Glutamatergic neuron (in vitro differentiated cells): Measurements from ENCODE around the gene KRTAP20-3. TPM values are rescaled to one million over a fixed set of nuclear protein-coding genes. Genes with fewer than 3 reads are reported as not detected.

Experiments
- DNase-seq: peaks from one replicate; pipeline ENCODE4 v3.0.0; 2022
- H3K27ac Mint-ChIP-seq: one replicate; pipeline ENCODE4 v1.8.0; 2020; ENCODE audit warnings: mild to moderate bottlenecking, mixed read lengths, inconsistent platforms; ENCODE audit not compliant: unreplicated experiment
- H3K27me3 Mint-ChIP-seq: one replicate; pipeline ENCODE4 v1.8.0; 2020; ENCODE audit warnings: mild to moderate bottlenecking, moderate library complexity, mixed read lengths, inconsistent platforms; ENCODE audit not compliant: unreplicated experiment
- H3K36me3 Mint-ChIP-seq: one replicate; pipeline ENCODE4 v1.8.0; 2020; ENCODE audit warnings: mild to moderate bottlenecking, mixed read lengths, inconsistent platforms; ENCODE audit not compliant: unreplicated experiment
- H3K4me1 Mint-ChIP-seq: one replicate; pipeline ENCODE4 v1.8.0; 2020; ENCODE audit warnings: mild to moderate bottlenecking, low read depth, mixed read lengths, inconsistent platforms; ENCODE audit not compliant: unreplicated experiment
- H3K4me3 Mint-ChIP-seq: one replicate; pipeline ENCODE4 v1.8.0; 2020; ENCODE audit warnings: mild to moderate bottlenecking, mixed read lengths, inconsistent platforms; ENCODE audit not compliant: unreplicated experiment
- H3K9me3 Mint-ChIP-seq: one replicate; pipeline ENCODE4 v1.8.0; 2020; ENCODE audit warnings: mild to moderate bottlenecking, moderate library complexity, mixed read lengths, inconsistent platforms; ENCODE audit not compliant: unreplicated experiment
- CTCF ChIP-seq: fragments of 200-600 bp; sonication (generic); IDR thresholded peaks from one replicate; pipeline ENCODE4 v1.5.0; 2021; ENCODE audit not compliant: partially characterized antibody, unreplicated experiment
- total RNA-seq: library from RNA; stranded (reverse); fragmentation: NEBNext Ultra II Directional; extraction: Animal tissue kit (Norgen Biotek cat#: 25700); gene quantifications from one replicate; pipeline ENCODE4 v1.2.1, GENCODE V29; 2021; ENCODE audit not compliant: unreplicated experiment

KRTAP20-3 gene
- total RNA-seq, 1 donor from 2014 or later: not detected

- H3K27ac Mint-ChIP-seq: no peak within 1 kb of the TSS
- no peak for TF ChIP-seq CTCF
These were observed 28.8 kb upstream of the KRTAP20-3 start, which contains the start of gene KRTAP6-1 for GRCh38 chr21:30613836-30614235. Gene KRTAP6-1 (minus strand): TSS chr21:30613930. CDS start chr21:30613904, 26 bp downstream.

GRCh38 chr21:30615199-30615598 is 27.5 kb upstream of the KRTAP20-3 start:
- H3K27ac Mint-ChIP-seq: no peak overlapping the region
- no peaks in the 10 kb centered on the region for H3K36me3 Mint-ChIP-seq
- H3K4me3 Mint-ChIP-seq: no peak overlapping the region
- TF ChIP-seq CTCF: no peak
- no peaks in the 10 kb centered on the region for H3K4me1 Mint-ChIP-seq
- H3K27me3 Mint-ChIP-seq: no peaks in the 10 kb centered on the region
- no peak for DNase-seq
- no peaks in the 10 kb centered on the region for H3K9me3 Mint-ChIP-seq

More at GRCh38 chr21:30613836-30614235, 28.8 kb upstream of the KRTAP20-3 start, which contains the start of gene KRTAP6-1:
- no peak within 1 kb of the TSS for H3K4me3 Mint-ChIP-seq
- H3K27me3 Mint-ChIP-seq: no peaks in the 10 kb centered on the region
- no peaks in the 10 kb centered on the region for H3K4me1 Mint-ChIP-seq
- DNase-seq: no peak
- H3K9me3 Mint-ChIP-seq: no peaks in the 10 kb centered on the region
- no peaks in the 10 kb centered on the region for H3K36me3 Mint-ChIP-seq

- Mint-ChIP-seq H3K36me3 (no peaks in the 10 kb centered on the region), H3K9me3 (no peaks in the 10 kb centered on the region), H3K27me3 (no peaks in the 10 kb centered on the region), H3K27ac (no peak within 1 kb of the TSS), H3K4me3 (no peak within 1 kb of the TSS), H3K4me1 (no peaks in the 10 kb centered on the region)
- TF ChIP-seq CTCF: no peak
- DNase-seq: no peak
These were observed 26.5 kb upstream of the KRTAP20-3 start, which contains the start of gene KRTAP20-1 for GRCh38 chr21:30616125-30616524. Gene KRTAP20-1 (plus strand): TSS chr21:30616425. CDS start chr21:30616455, 30 bp downstream.

- Mint-ChIP-seq H3K4me1 (no peaks in the 10 kb centered on the region), H3K27ac (no peak overlapping the region), H3K9me3 (peaks cover 2% of the 10 kb centered on the region), H3K4me3 (no peak overlapping the region), H3K36me3 (peaks cover 7% of the 10 kb centered on the region), H3K27me3 (no peaks in the 10 kb centered on the region)
- no peak for DNase-seq
- no peak for TF ChIP-seq CTCF
These were observed 22.6 kb upstream of the KRTAP20-3 start for GRCh38 chr21:30620080-30620479.

- H3K27ac Mint-ChIP-seq: no peak within 1 kb of the TSS
- peaks cover 7% of the 10 kb centered on the region for H3K36me3 Mint-ChIP-seq
- no peak for DNase-seq
- H3K4me1 Mint-ChIP-seq: no peaks in the 10 kb centered on the region
- no peaks in the 10 kb centered on the region for H3K27me3 Mint-ChIP-seq
- no peak for TF ChIP-seq CTCF
- H3K4me3 Mint-ChIP-seq: no peak within 1 kb of the TSS
- peaks cover 2% of the 10 kb centered on the region for H3K9me3 Mint-ChIP-seq
These were observed 22.1 kb upstream of the KRTAP20-3 start, which contains the start of gene KRTAP20-4 for GRCh38 chr21:30620522-30620921. Gene KRTAP20-4 (plus strand): TSS chr21:30620627.
